Mammary epithelial cell (primary cell): ENCODE measurements around the gene UGT2B28.
"Not testable (repeated sequence)": the region's sequence is repeated elsewhere in the genome, so short reads cannot be mapped to it uniquely, and the experiment has no call there.

Source experiments
- EZH2 ChIP-seq: IDR thresholded peaks from 2 replicates; pipeline ENCODE4 v1.6.1; 2012; ENCODE audit warnings: low read length, inconsistent platforms, borderline replicate concordance
- TF ChIP-seq, protein P1 (sequence below), 2 donors: IDR thresholded peaks in 1 of 2; conservative IDR thresholded peaks in 1 of 2; 2 replicates each; pipeline ENCODE4 v1.5.1; 2011 to 2012; ENCODE audit warnings: inconsistent platforms in 2 of 2, low read length in 2 of 2, mild to moderate bottlenecking in 2 of 2, control low read depth in 1 of 2, low read depth in 1 of 2; ENCODE audit not compliant: insufficient read depth in 1 of 2; ENCODE audit errors: extremely low read depth in 1 of 2

DNA sequence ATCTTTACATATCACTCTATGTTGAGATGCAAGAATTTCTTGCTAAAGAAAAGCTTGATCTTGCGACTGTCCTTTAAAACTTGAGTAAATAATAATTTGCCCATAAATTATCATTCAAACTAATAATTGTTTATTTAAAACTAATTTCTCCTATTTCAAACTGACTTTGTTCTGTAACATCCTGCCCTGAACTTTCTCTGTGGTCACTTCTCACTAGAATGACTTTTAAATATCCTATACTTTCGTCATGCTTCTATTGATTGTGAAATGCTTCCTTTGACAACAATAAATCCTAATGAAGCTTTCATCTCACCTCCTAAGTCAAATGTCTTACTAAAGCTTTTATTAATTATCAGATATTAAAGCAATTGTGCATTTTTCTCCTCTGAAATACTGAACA, 38.5 kb upstream of the UGT2B28 start:
- TF ChIP-seq, protein P1, sequence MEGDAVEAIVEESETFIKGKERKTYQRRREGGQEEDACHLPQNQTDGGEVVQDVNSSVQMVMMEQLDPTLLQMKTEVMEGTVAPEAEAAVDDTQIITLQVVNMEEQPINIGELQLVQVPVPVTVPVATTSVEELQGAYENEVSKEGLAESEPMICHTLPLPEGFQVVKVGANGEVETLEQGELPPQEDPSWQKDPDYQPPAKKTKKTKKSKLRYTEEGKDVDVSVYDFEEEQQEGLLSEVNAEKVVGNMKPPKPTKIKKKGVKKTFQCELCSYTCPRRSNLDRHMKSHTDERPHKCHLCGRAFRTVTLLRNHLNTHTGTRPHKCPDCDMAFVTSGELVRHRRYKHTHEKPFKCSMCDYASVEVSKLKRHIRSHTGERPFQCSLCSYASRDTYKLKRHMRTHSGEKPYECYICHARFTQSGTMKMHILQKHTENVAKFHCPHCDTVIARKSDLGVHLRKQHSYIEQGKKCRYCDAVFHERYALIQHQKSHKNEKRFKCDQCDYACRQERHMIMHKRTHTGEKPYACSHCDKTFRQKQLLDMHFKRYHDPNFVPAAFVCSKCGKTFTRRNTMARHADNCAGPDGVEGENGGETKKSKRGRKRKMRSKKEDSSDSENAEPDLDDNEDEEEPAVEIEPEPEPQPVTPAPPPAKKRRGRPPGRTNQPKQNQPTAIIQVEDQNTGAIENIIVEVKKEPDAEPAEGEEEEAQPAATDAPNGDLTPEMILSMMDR (conservative IDR thresholded peaks at IDR 0.05 in 1 of 2, IDR thresholded peaks at IDR 0.05 in 1 of 2; ENCODE audit: extremely low read depth in 1 of 2, insufficient read depth in 1 of 2, low read depth in 1 of 2, low read length in 2 of 2), result not testable (repeated sequence)
- TF ChIP-seq EZH2, result not testable (repeated sequence)
